Measurements from ENCODE around the gene CGREF1. TPM values are rescaled to one million over a fixed set of nuclear protein-coding genes. Genes with fewer than 3 reads are reported as not detected.

Gene CGREF1
- total RNA-seq, 1 experiment from 2014 or later = 4.0 TPM

GRCh38 chr2:27143285-27143684 lies 24.4 kb upstream of the CGREF1 start:
- no peak for ATAC-seq
- CTCF ChIA-PET = no interaction called here
- RAD21 ChIA-PET (ENCODE audit: low non-redundant PET in 1 of 2, low total read pairs in 2 of 2, uncharacterized antibody in 2 of 2, unreplicated experiment in 2 of 2) = no interaction called here
- no TSS peak for BruUV-seq (replicated peaks)
- peaks cover 0 to 4% of the 10 kb centered on the region in 2 experiments; a peak in 1 of 4 replicates for H3K9me3 ChIP-seq (ENCODE audit: control insufficient read depth in 1 of 2, insufficient read depth in 1 of 2, low read depth in 1 of 2, low read length in 2 of 2)
- no peak for DNase-seq (ENCODE audit: low read depth, low spot score)
- intact Hi-C loops (cut with micrococcal nuclease) = no loop called here
- H2AFZ ChIP-seq (ENCODE audit: low read depth, low read length, poor library complexity, severe bottlenecking) = no peak overlapping the region
- H3K79me2 ChIP-seq (ENCODE audit: insufficient read depth, low read length) = no peaks in the 10 kb centered on the region
- no peak for TF ChIP-seq EGR1 (IDR thresholded peaks at IDR 0.05; ENCODE audit: low read depth)
- TF ChIP-seq ELF1 (IDR thresholded peaks at IDR 0.05; ENCODE audit: borderline replicate concordance, low read depth) = no peak
- no peak for TF ChIP-seq EZH2phosphoT487 (IDR thresholded peaks at IDR 0.05; ENCODE audit: borderline replicate concordance)
- TF ChIP-seq MAX (IDR thresholded peaks at IDR 0.05) = no peak
- no peak for TF ChIP-seq ZBTB33 (IDR thresholded peaks at IDR 0.05; ENCODE audit: extremely low read depth, insufficient replicate concordance, low read length)
- no peak for TF ChIP-seq ZFX (IDR thresholded peaks at IDR 0.05)
- no peaks in the 10 kb centered on the region for H3K36me3 ChIP-seq (ENCODE audit: control insufficient read depth in 1 of 2, insufficient read depth in 2 of 2, low read length in 2 of 2)
- no peaks in the 10 kb centered on the region for H3K27me3 ChIP-seq (ENCODE audit: insufficient read depth, low read length)
- POLR2A ChIA-PET = no interaction called here
- H3K9ac ChIP-seq (ENCODE audit: low read length) = no peak overlapping the region
- H3K4me1 ChIP-seq (ENCODE audit: control insufficient read depth in 1 of 2, insufficient read depth in 2 of 2, low read length in 2 of 2) = no peaks in the 10 kb centered on the region
- no peak overlapping the region for H3K4me2 ChIP-seq (ENCODE audit: low read length)
- no peaks in the 10 kb centered on the region for H4K20me1 ChIP-seq (ENCODE audit: insufficient read depth)
- no peak overlapping the region for H3K4me3 ChIP-seq (replicated peaks in 1 of 2; ENCODE audit: low read depth in 1 of 2, low read length in 2 of 2)
- H3K27ac ChIP-seq (ENCODE audit: low read depth, low read length) = no peak overlapping the region
- no peaks in the 10 kb centered on the region for H3K9me2 ChIP-seq (ENCODE audit: insufficient read depth)

GRCh38 chr2:27139310-27139709 lies 20.4 kb upstream of the CGREF1 start, which contains the start of gene PRR30:
Gene PRR30, minus strand, starts transcription at chr2:27139410. Its CDS starts 1,081 bp downstream, at chr2:27138329.
- Histone ChIP-seq H3K36me3 (ENCODE audit: control insufficient read depth in 1 of 2, insufficient read depth in 2 of 2, low read length in 2 of 2) (no peaks in the 10 kb centered on the region), H3K27ac (ENCODE audit: low read depth, low read length) (no peak within 1 kb of the TSS), H3K9ac (ENCODE audit: low read length) (no peak within 1 kb of the TSS), H3K79me2 (ENCODE audit: insufficient read depth, low read length) (peaks cover under 1% of the 10 kb centered on the region; the same call in 1 of the 2 replicates), H3K9me3 (ENCODE audit: control insufficient read depth in 1 of 2, insufficient read depth in 1 of 2, low read depth in 1 of 2, low read length in 2 of 2) (peaks cover 0 to 4% of the 10 kb centered on the region in 2 experiments; a peak in 1 of 4 replicates), H3K4me2 (ENCODE audit: low read length) (no peak within 1 kb of the TSS), H4K20me1 (ENCODE audit: insufficient read depth) (no peaks in the 10 kb centered on the region), H3K4me1 (ENCODE audit: control insufficient read depth in 1 of 2, insufficient read depth in 2 of 2, low read length in 2 of 2) (peaks cover 0 to 7% of the 10 kb centered on the region in 2 experiments; a peak in 2 of 4 replicates), H2AFZ (ENCODE audit: low read depth, low read length, poor library complexity, severe bottlenecking) (no peak within 1 kb of the TSS), H3K27me3 (ENCODE audit: insufficient read depth, low read length) (no peaks in the 10 kb centered on the region), H3K4me3 (replicated peaks in 1 of 2; ENCODE audit: low read depth in 1 of 2, low read length in 2 of 2) (no peak within 1 kb of the TSS), H3K9me2 (ENCODE audit: insufficient read depth) (no peaks in the 10 kb centered on the region)
- no peak for DNase-seq (ENCODE audit: low read depth, low spot score)
- TF ChIP-seq ATF3 (IDR thresholded peaks at IDR 0.05) = no peak
- no peak for TF ChIP-seq TCF7L2 (IDR thresholded peaks at IDR 0.05; ENCODE audit: borderline replicate concordance, extremely low read depth, insufficient read depth, insufficient read length)
- no peak for TF ChIP-seq SIN3A (IDR thresholded peaks at IDR 0.05; ENCODE audit: low read depth)
- TF ChIP-seq ZNF274 (IDR thresholded peaks at IDR 0.05; ENCODE audit: low read depth, low read length) = no peak
- no peak for TF ChIP-seq SRF (IDR thresholded peaks at IDR 0.05; ENCODE audit: low read depth)
- no peak for TF ChIP-seq ELF1 (IDR thresholded peaks at IDR 0.05; ENCODE audit: borderline replicate concordance, low read depth)
- RAD21 ChIA-PET (ENCODE audit: low non-redundant PET in 1 of 2, low total read pairs in 2 of 2, uncharacterized antibody in 2 of 2, unreplicated experiment in 2 of 2) = no interaction called here
- CTCF ChIA-PET = no interaction called here
- BruUV-seq (replicated peaks) = no TSS peak
- no peak for ATAC-seq
- POLR2A ChIA-PET = no interaction called here
- intact Hi-C loops (cut with micrococcal nuclease) = no loop called here

Measured in HCT116 (cell line).